Astrocyte (in vitro differentiated cells and primary cell): ENCODE results near the gene KXD1. TPM values are rescaled to one million over a fixed set of nuclear protein-coding genes. Genes with fewer than 3 reads are reported as not detected.

Experiments
- DNase-seq: peaks from one replicate; pipeline ENCODE4 v3.0.0-alpha.2; 2010; ENCODE audit warnings: low read depth
- FAIRE-seq: peaks from 2 replicates; lab custom pipeline; 2011; peaks lifted over from hg19 to GRCh38; lab: Jason Lieb, UNC
- H2AFZ ChIP-seq: 2 replicates; pipeline ENCODE4 v1.6.0; 2012; ENCODE audit warnings: low read depth, low read length, inconsistent platforms
- H3K27ac ChIP-seq: 2 replicates; pipeline ENCODE4 v1.5.1; 2011; ENCODE audit warnings: low read depth, low read length, inconsistent platforms
- H3K27me3 ChIP-seq: 2 replicates; pipeline ENCODE4 v1.6.0; 2011; ENCODE audit warnings: low read length, inconsistent platforms; ENCODE audit not compliant: insufficient read depth
- H3K36me3 ChIP-seq: 2 replicates; pipeline ENCODE4 v1.5.1; 2011; ENCODE audit warnings: low read length, inconsistent platforms; ENCODE audit not compliant: insufficient read depth
- H3K4me1 ChIP-seq: 2 replicates; pipeline ENCODE4 v1.5.1; 2011; ENCODE audit warnings: low read length, inconsistent platforms; ENCODE audit not compliant: insufficient read depth
- H3K4me2 ChIP-seq: 2 replicates; pipeline ENCODE4 v1.6.0; 2012; ENCODE audit warnings: low read length, inconsistent platforms
- H3K4me3 ChIP-seq: 2 replicates; pipeline ENCODE4 v1.5.1; 2011; ENCODE audit warnings: low read depth, mild to moderate bottlenecking, low read length, inconsistent platforms; ENCODE audit not compliant: insufficient read depth
- H3K79me2 ChIP-seq: 2 replicates; pipeline ENCODE4 v1.6.0; 2012; ENCODE audit warnings: mild to moderate bottlenecking, low read length, inconsistent platforms; ENCODE audit not compliant: insufficient read depth
- H3K9ac ChIP-seq: 2 replicates; pipeline ENCODE4 v1.6.0; 2012; ENCODE audit warnings: mild to moderate bottlenecking, low read length, inconsistent platforms
- H3K9me3 ChIP-seq: 2 replicates; pipeline ENCODE4 v1.5.1; 2012; ENCODE audit warnings: low read depth, mild to moderate bottlenecking, low read length, inconsistent platforms; ENCODE audit not compliant: insufficient read depth
- H4K20me1 ChIP-seq: 2 replicates; pipeline ENCODE4 v1.6.0; 2012; ENCODE audit warnings: low read length, inconsistent platforms; ENCODE audit not compliant: insufficient read depth
- H3K27ac Mint-ChIP-seq: one replicate; pipeline ENCODE4 v1.8.0; 2021; ENCODE audit warnings: mild to moderate bottlenecking, mixed read lengths; ENCODE audit not compliant: unreplicated experiment
- H3K27me3 Mint-ChIP-seq: one replicate; pipeline ENCODE4 v1.8.0; 2021; ENCODE audit warnings: low read depth, mixed read lengths; ENCODE audit not compliant: unreplicated experiment
- H3K36me3 Mint-ChIP-seq: one replicate; pipeline ENCODE4 v1.8.0; 2021; ENCODE audit warnings: low read depth, mixed read lengths; ENCODE audit not compliant: unreplicated experiment
- H3K4me1 Mint-ChIP-seq: one replicate; pipeline ENCODE4 v1.8.0; 2021; ENCODE audit warnings: low read depth, mixed read lengths; ENCODE audit not compliant: unreplicated experiment
- H3K4me3 Mint-ChIP-seq: one replicate; pipeline ENCODE4 v1.8.0; 2021; ENCODE audit warnings: mild to moderate bottlenecking, moderate library complexity, mixed read lengths; ENCODE audit not compliant: unreplicated experiment
- H3K9me3 Mint-ChIP-seq: one replicate; pipeline ENCODE4 v1.8.0; 2021; ENCODE audit warnings: mild to moderate bottlenecking, mixed read lengths; ENCODE audit not compliant: unreplicated experiment
- EZH2 ChIP-seq: IDR thresholded peaks from 2 replicates; pipeline ENCODE4 v1.6.1; 2012; ENCODE audit warnings: mild to moderate bottlenecking, low read length, inconsistent platforms; ENCODE audit not compliant: insufficient read depth
- total RNA-seq: library from RNA; stranded (reverse); gene quantifications from 2 replicates; pipeline ENCODE4 v1.2.1, GENCODE V29; 2021
- TF ChIP-seq, protein P1 (sequence below): IDR thresholded peaks from 2 replicates; pipeline ENCODE4 v1.5.1; 2011; ENCODE audit warnings: low read depth, mild to moderate bottlenecking, inconsistent platforms, low read length, moderate library complexity; ENCODE audit not compliant: insufficient read depth

KXD1 gene
- total RNA-seq, 1 donor from 2014 or later = 80.2 TPM

DNA sequence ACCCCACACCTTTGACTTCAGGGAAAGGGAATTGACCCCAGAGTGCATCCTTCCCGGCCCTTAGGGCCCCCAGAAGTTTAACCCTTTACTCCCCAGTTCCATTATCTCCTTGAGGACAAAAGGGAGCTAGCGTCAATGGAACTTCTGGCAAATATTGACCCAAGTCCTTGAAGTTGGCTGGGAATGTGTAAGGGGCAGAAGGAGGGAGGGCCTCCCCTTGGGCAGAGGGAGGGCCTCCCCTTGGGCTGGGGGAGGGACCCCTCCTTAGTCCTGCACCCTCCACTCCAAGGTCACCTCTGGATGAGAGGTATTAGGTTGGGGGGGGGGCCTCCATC is 52.0 kb downstream of the KXD1 start:
- no peak overlapping the region for H3K4me2 ChIP-seq
- H3K27me3 Mint-ChIP-seq = peaks cover 59% of the 10 kb centered on the region
- H3K4me1 Mint-ChIP-seq = peaks cover 7% of the 10 kb centered on the region

GRCh38 chr19:18610245-18610555 is 52.5 kb downstream of the KXD1 start:
- no peaks in the 10 kb centered on the region for H3K9me3 ChIP-seq
- Mint-ChIP-seq H3K36me3 (peaks cover 3% of the 10 kb centered on the region), H3K27me3 (peaks cover 60% of the 10 kb centered on the region), H3K9me3 (peaks cover 3% of the 10 kb centered on the region), H3K27ac (no peak overlapping the region), H3K4me1 (peaks cover 7% of the 10 kb centered on the region), H3K4me3 (no peak overlapping the region)
- no peak overlapping the region for H3K27ac ChIP-seq
- no peak overlapping the region for H3K4me3 ChIP-seq
- peaks cover 19% of the 10 kb centered on the region for H4K20me1 ChIP-seq
- no peak for DNase-seq
- FAIRE-seq = no peak
- H3K79me2 ChIP-seq = no peaks in the 10 kb centered on the region
- no peaks in the 10 kb centered on the region for H3K36me3 ChIP-seq
- no peak overlapping the region for H3K4me2 ChIP-seq
- peaks cover 9% of the 10 kb centered on the region for H3K4me1 ChIP-seq
- no peak overlapping the region for H2AFZ ChIP-seq
- no peak overlapping the region for H3K9ac ChIP-seq
- peaks cover 65% of the 10 kb centered on the region for H3K27me3 ChIP-seq
- TF ChIP-seq, protein P1, sequence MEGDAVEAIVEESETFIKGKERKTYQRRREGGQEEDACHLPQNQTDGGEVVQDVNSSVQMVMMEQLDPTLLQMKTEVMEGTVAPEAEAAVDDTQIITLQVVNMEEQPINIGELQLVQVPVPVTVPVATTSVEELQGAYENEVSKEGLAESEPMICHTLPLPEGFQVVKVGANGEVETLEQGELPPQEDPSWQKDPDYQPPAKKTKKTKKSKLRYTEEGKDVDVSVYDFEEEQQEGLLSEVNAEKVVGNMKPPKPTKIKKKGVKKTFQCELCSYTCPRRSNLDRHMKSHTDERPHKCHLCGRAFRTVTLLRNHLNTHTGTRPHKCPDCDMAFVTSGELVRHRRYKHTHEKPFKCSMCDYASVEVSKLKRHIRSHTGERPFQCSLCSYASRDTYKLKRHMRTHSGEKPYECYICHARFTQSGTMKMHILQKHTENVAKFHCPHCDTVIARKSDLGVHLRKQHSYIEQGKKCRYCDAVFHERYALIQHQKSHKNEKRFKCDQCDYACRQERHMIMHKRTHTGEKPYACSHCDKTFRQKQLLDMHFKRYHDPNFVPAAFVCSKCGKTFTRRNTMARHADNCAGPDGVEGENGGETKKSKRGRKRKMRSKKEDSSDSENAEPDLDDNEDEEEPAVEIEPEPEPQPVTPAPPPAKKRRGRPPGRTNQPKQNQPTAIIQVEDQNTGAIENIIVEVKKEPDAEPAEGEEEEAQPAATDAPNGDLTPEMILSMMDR = no peak
- TF ChIP-seq EZH2 = no peak

More for the DNA sequence above, 52.0 kb downstream of the KXD1 start:
- Mint-ChIP-seq H3K36me3 (peaks cover 3% of the 10 kb centered on the region), H3K27ac (no peak overlapping the region), H3K9me3 (no peaks in the 10 kb centered on the region), H3K4me3 (no peak overlapping the region)
- Histone ChIP-seq H3K4me3 (no peak overlapping the region), H3K27ac (no peak overlapping the region), H4K20me1 (peaks cover 19% of the 10 kb centered on the region), H3K9ac (no peak overlapping the region), H3K9me3 (no peaks in the 10 kb centered on the region), H3K79me2 (no peaks in the 10 kb centered on the region), H2AFZ (no peak overlapping the region), H3K4me1 (peaks cover 9% of the 10 kb centered on the region), H3K36me3 (no peaks in the 10 kb centered on the region), H3K27me3 (peaks cover 65% of the 10 kb centered on the region)
- DNase-seq (no peak), FAIRE-seq (no peak)
- TF ChIP-seq, protein P1 = no peak
- TF ChIP-seq EZH2 = no peak

GRCh38 chr19:18610556-18611326 is 53.1 kb downstream of the KXD1 start:
- Histone ChIP-seq H3K79me2 (no peaks in the 10 kb centered on the region), H4K20me1 (peaks cover 19% of the 10 kb centered on the region), H2AFZ (no peak overlapping the region), H3K9ac (no peak overlapping the region), H3K4me2 (peak overlapping the region; percentile 14), H3K36me3 (no peaks in the 10 kb centered on the region), H3K27me3 (peaks cover 62% of the 10 kb centered on the region), H3K27ac (no peak overlapping the region), H3K9me3 (no peaks in the 10 kb centered on the region), H3K4me3 (no peak overlapping the region), H3K4me1 (peaks cover 9% of the 10 kb centered on the region)
- peak overlapping the region; percentile 70 for H3K4me3 Mint-ChIP-seq
- peaks cover 59% of the 10 kb centered on the region for H3K27me3 Mint-ChIP-seq
- peaks cover 4% of the 10 kb centered on the region for H3K9me3 Mint-ChIP-seq
- H3K4me1 Mint-ChIP-seq = peaks cover 5% of the 10 kb centered on the region
- FAIRE-seq (no peak), DNase-seq (no peak)
- H3K27ac Mint-ChIP-seq = no peak overlapping the region
- TF ChIP-seq, protein P1 = no peak
- TF ChIP-seq EZH2 = peak; percentile 83
- no peaks in the 10 kb centered on the region for H3K36me3 Mint-ChIP-seq
